H9 (cell line): ENCODE measurements around the gene ANKS1B. TPM values are rescaled to one million over a fixed set of nuclear protein-coding genes. Genes with fewer than 3 reads are reported as not detected.

Experiments used
- DNase-seq: peaks from one replicate; pipeline ENCODE4 v3.0.0-alpha.2; 2017
- H2AFZ ChIP-seq: one replicate; pipeline ENCODE4 v1.6.1; 2013; ENCODE audit warnings: mild to moderate bottlenecking, low read length, control low read depth, moderate library complexity
- H2AK5ac ChIP-seq: 2 replicates; pipeline ENCODE4 v1.6.1; 2013; ENCODE audit warnings: low read length, control low read depth, mixed read lengths; ENCODE audit not compliant: insufficient read length
- H2BK120ac ChIP-seq: one replicate; pipeline ENCODE4 v1.6.1; 2013; ENCODE audit warnings: low read depth, mild to moderate bottlenecking, low read length, control low read depth, inconsistent platforms; ENCODE audit not compliant: poor library complexity, severe bottlenecking
- H2BK12ac ChIP-seq: 2 replicates; pipeline ENCODE4 v1.6.1; 2013; ENCODE audit warnings: low read length, control low read depth, mixed read lengths, low read depth; ENCODE audit not compliant: insufficient read length
- H2BK15ac ChIP-seq: 2 replicates; pipeline ENCODE4 v1.6.1; 2013; ENCODE audit warnings: low read depth, low read length, control low read depth
- H2BK20ac ChIP-seq: one replicate; pipeline ENCODE4 v1.6.1; 2013; ENCODE audit warnings: low read depth, mild to moderate bottlenecking, low read length, control low read depth, inconsistent platforms; ENCODE audit not compliant: poor library complexity, severe bottlenecking
- H2BK5ac ChIP-seq: 2 replicates; pipeline ENCODE4 v1.6.1; 2013; ENCODE audit warnings: low read length, control low read depth, mixed read lengths; ENCODE audit not compliant: insufficient read length
- H3K14ac ChIP-seq: 2 replicates; pipeline ENCODE4 v1.6.1; 2013; ENCODE audit warnings: low read length, control low read depth; ENCODE audit not compliant: insufficient read depth
- H3K18ac ChIP-seq: 2 replicates; pipeline ENCODE4 v1.6.1; 2013; ENCODE audit warnings: low read depth, mild to moderate bottlenecking, mixed read lengths, low read length, control low read depth; ENCODE audit not compliant: insufficient read length
- H3K23ac ChIP-seq: 2 replicates; pipeline ENCODE4 v1.6.1; 2013; ENCODE audit warnings: low read length, control low read depth, mixed read lengths, low read depth; ENCODE audit not compliant: insufficient read length
- H3K23me2 ChIP-seq: 2 replicates; pipeline ENCODE4 v1.6.1; 2013; ENCODE audit warnings: low read depth, mild to moderate bottlenecking, mixed read lengths, low read length, control low read depth; ENCODE audit not compliant: insufficient read length, poor library complexity, severe bottlenecking
- H3K27ac ChIP-seq: 2 replicates; pipeline ENCODE4 v1.5.1; 2013; ENCODE audit warnings: low read length, control low read depth, mixed read lengths, low read depth; ENCODE audit not compliant: insufficient read length
- H3K27me3 ChIP-seq: 2 replicates; pipeline ENCODE4 v1.6.1; 2013; ENCODE audit warnings: low read length, control low read depth, inconsistent platforms; ENCODE audit not compliant: insufficient read depth
- H3K4ac ChIP-seq: 2 replicates; pipeline ENCODE4 v1.6.1; 2013; ENCODE audit warnings: low read depth, mild to moderate bottlenecking, control low read depth, inconsistent platforms, low read length, moderate library complexity
- H3K4me1 ChIP-seq: 2 replicates; pipeline ENCODE4 v1.6.1; 2013; ENCODE audit warnings: low read length, control low read depth, inconsistent platforms; ENCODE audit not compliant: insufficient read depth
- H3K4me2 ChIP-seq: 2 replicates; pipeline ENCODE4 v1.6.1; 2013; ENCODE audit warnings: low read length, control low read depth, mixed read lengths; ENCODE audit not compliant: insufficient read length, insufficient read depth
- H3K56ac ChIP-seq: 2 replicates; pipeline ENCODE4 v1.6.1; 2013; ENCODE audit warnings: low read depth, mild to moderate bottlenecking, mixed read lengths, low read length, control low read depth; ENCODE audit not compliant: insufficient read length
- H3K79me1 ChIP-seq: 2 replicates; pipeline ENCODE4 v1.6.1; 2013; ENCODE audit warnings: low read depth, mild to moderate bottlenecking, moderate library complexity, low read length, control low read depth, inconsistent platforms; ENCODE audit not compliant: insufficient read depth, poor library complexity, severe bottlenecking
- H3K79me2 ChIP-seq: 2 replicates; pipeline ENCODE4 v1.6.1; 2013; ENCODE audit warnings: low read length, control low read depth, inconsistent platforms; ENCODE audit not compliant: insufficient read depth
- H3K9ac ChIP-seq: 2 replicates; pipeline ENCODE4 v1.6.1; 2013; ENCODE audit warnings: low read length, control low read depth, mixed read lengths; ENCODE audit not compliant: insufficient read length; ENCODE audit errors: extremely low read depth
- H3K9me3 ChIP-seq: one replicate; pipeline ENCODE4 v1.6.1; 2013; ENCODE audit warnings: low read depth, low read length, inconsistent platforms; ENCODE audit not compliant: control insufficient read depth
- H3T11ph ChIP-seq: one replicate; pipeline ENCODE4 v1.6.1; 2013; ENCODE audit warnings: mild to moderate bottlenecking, low read length, control low read depth, inconsistent platforms
- H4K20me1 ChIP-seq: one replicate; pipeline ENCODE4 v1.6.1; 2013; ENCODE audit not compliant: control insufficient read depth, insufficient read length, insufficient read depth
- H4K5ac ChIP-seq: 2 replicates; pipeline ENCODE4 v1.6.1; 2013; ENCODE audit warnings: low read depth, mild to moderate bottlenecking, mixed read lengths, low read length, control low read depth; ENCODE audit not compliant: insufficient read length
- H4K8ac ChIP-seq: replicated peaks from 2 replicates; pipeline ENCODE4 v1.6.1; 2013; ENCODE audit warnings: low read length, control low read depth, mixed read lengths, low read depth; ENCODE audit not compliant: insufficient read length
- H4K91ac ChIP-seq: 2 replicates; pipeline ENCODE4 v1.6.1; 2013; ENCODE audit warnings: low read depth, mild to moderate bottlenecking, moderate library complexity, mixed read lengths, low read length, control low read depth; ENCODE audit not compliant: insufficient read length
- H3K27ac Mint-ChIP-seq, 3 experiments: 2 replicates in 2 of 3; 3 replicates in 1 of 3; pipeline ENCODE4 v1.8.0; 2020 to 2021; ENCODE audit warnings: mixed read lengths in 3 of 3, mild to moderate bottlenecking in 1 of 3, moderate library complexity in 1 of 3
- H3K27me3 Mint-ChIP-seq: 2 replicates; pipeline ENCODE4 v1.8.0; 2021; ENCODE audit warnings: low read depth, mild to moderate bottlenecking, moderate library complexity, mixed read lengths
- H3K36me3 Mint-ChIP-seq, 3 experiments: 2 replicates in 2 of 3; 3 replicates in 1 of 3; pipeline ENCODE4 v1.8.0; 2020 to 2021; ENCODE audit warnings: low read depth in 3 of 3, mixed read lengths in 3 of 3; ENCODE audit not compliant: insufficient read depth in 1 of 3
- H3K4me1 Mint-ChIP-seq, 2 experiments: 2 replicates each; pipeline ENCODE4 v1.8.0; 2020; ENCODE audit warnings: mixed read lengths in 2 of 2
- H3K4me3 Mint-ChIP-seq, 2 experiments: 2 replicates in 1 of 2; 3 replicates in 1 of 2; pipeline ENCODE4 v1.8.0; 2020 to 2021; ENCODE audit warnings: mild to moderate bottlenecking in 2 of 2, mixed read lengths in 2 of 2, moderate library complexity in 1 of 2
- H3K9me3 Mint-ChIP-seq, 2 experiments: 2 replicates in 1 of 2; 3 replicates in 1 of 2; pipeline ENCODE4 v1.8.0; 2020; ENCODE audit warnings: mild to moderate bottlenecking in 2 of 2, mixed read lengths in 2 of 2, moderate library complexity in 1 of 2
- WGBS: extraction: QIAGEN DNeasy Blood & Tissue Kit; methylation state at CpG from one replicate; pipeline ENCODE4 v1.1.7; 2013; ENCODE audit warnings: missing lambda C conversion rate, low lambda C conversion rate, mixed read lengths; ENCODE audit not compliant: insufficient read length; ENCODE audit errors: extremely low coverage; 5-methylcytosine and 5-hydroxymethylcytosine counted together
- total RNA-seq: library from RNA; stranded (reverse); gene quantifications from 2 replicates; pipeline ENCODE4 v1.2.1, GENCODE V29; 2021
- TF ChIP-seq, protein P1 (sequence below): fragments of 200-600 bp; sonication (generic); conservative IDR thresholded peaks from 3 replicates; pipeline ENCODE4 v1.8.0; 2021; ENCODE audit warnings: antibody characterized with exemption, mild to moderate bottlenecking

ANKS1B gene
- total RNA-seq, 1 experiment from 2014 or later = 4.1 TPM

DNA sequence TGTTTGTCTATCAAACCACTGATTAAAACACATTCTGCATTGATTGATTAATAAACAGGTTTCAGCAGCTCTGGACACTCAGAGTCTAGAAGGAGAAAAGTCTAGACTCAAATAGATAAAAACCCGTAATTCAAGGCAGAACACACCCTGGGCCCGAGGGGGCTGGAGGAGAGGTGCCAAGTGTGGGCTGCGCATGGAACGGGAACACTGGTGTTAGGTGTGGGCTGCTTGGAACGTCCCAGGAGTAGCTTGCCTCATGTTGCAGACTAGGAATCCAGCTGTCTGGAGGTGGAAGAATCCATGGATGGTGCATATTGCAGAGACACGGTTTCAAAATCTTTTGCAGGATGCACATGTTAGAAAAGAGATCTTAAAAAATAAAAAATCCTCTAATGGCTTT lies 1116.7 kb downstream of the ANKS1B start:
- no peaks in the 10 kb centered on the region for H3K27me3 ChIP-seq
- no peaks in the 10 kb centered on the region for H3K79me2 ChIP-seq
- H3K18ac ChIP-seq = no peak overlapping the region
- H2BK20ac ChIP-seq = no peak overlapping the region
- no peak overlapping the region for H2BK5ac ChIP-seq
- H3K9me3 ChIP-seq = no peaks in the 10 kb centered on the region
- no peak overlapping the region for H2BK12ac ChIP-seq
- H3K79me1 ChIP-seq = no peaks in the 10 kb centered on the region
- no peak overlapping the region for H2BK120ac ChIP-seq
- H2AFZ ChIP-seq = no peak overlapping the region
- no peak overlapping the region for H2BK15ac ChIP-seq
- H4K91ac ChIP-seq = no peak overlapping the region
- no peak overlapping the region for H2AK5ac ChIP-seq
- no peak overlapping the region for H3K27ac ChIP-seq
- TF ChIP-seq, protein P1, sequence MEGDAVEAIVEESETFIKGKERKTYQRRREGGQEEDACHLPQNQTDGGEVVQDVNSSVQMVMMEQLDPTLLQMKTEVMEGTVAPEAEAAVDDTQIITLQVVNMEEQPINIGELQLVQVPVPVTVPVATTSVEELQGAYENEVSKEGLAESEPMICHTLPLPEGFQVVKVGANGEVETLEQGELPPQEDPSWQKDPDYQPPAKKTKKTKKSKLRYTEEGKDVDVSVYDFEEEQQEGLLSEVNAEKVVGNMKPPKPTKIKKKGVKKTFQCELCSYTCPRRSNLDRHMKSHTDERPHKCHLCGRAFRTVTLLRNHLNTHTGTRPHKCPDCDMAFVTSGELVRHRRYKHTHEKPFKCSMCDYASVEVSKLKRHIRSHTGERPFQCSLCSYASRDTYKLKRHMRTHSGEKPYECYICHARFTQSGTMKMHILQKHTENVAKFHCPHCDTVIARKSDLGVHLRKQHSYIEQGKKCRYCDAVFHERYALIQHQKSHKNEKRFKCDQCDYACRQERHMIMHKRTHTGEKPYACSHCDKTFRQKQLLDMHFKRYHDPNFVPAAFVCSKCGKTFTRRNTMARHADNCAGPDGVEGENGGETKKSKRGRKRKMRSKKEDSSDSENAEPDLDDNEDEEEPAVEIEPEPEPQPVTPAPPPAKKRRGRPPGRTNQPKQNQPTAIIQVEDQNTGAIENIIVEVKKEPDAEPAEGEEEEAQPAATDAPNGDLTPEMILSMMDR = no peak
- no peaks in the 10 kb centered on the region for H4K20me1 ChIP-seq
- Mint-ChIP-seq H3K4me3 (no peak overlapping the region), H3K27me3 (no peaks in the 10 kb centered on the region), H3K36me3 (no peaks in the 10 kb centered on the region; a peak in 2 of 7 replicates), H3K27ac (no peak overlapping the region), H3K9me3 (no peaks in the 10 kb centered on the region; a peak in 3 of 5 replicates), H3K4me1 (peaks cover 16 to 17% of the 10 kb centered on the region in 2 experiments)
- H3K4me1 ChIP-seq = peaks cover 6% of the 10 kb centered on the region; the same call in 1 of the 2 replicates
- H3K4me2 ChIP-seq = no peak overlapping the region
- no peak overlapping the region for H3T11ph ChIP-seq
- H4K8ac ChIP-seq = no peak overlapping the region
- H4K5ac ChIP-seq = no peak overlapping the region
- no peak overlapping the region for H3K4ac ChIP-seq
- no peak for DNase-seq
- H3K14ac ChIP-seq = no peak overlapping the region
- H3K56ac ChIP-seq = no peak overlapping the region
- H3K23ac ChIP-seq = no peak overlapping the region
- no CpG with 5 or more reads among the region's 6 CpGs for WGBS
- no peaks in the 10 kb centered on the region for H3K23me2 ChIP-seq
- H3K9ac ChIP-seq = no peak overlapping the region
